Endodermal cell (in vitro differentiated cells): ENCODE measurements around the gene NAXD. TPM values are rescaled to one million over a fixed set of nuclear protein-coding genes. Genes with fewer than 3 reads are reported as not detected.
"Not testable (repeated sequence)": the region's sequence is repeated elsewhere in the genome, so short reads cannot be mapped to it uniquely, and the experiment has no call there.

Experiments
- DNase-seq: peaks from one replicate; pipeline ENCODE4 v3.0.0-alpha.2; 2017
- H3K27ac ChIP-seq: 2 replicates; pipeline ENCODE4 v1.5.1; 2013; ENCODE audit warnings: mild to moderate bottlenecking, low read depth, low read length, moderate library complexity
- H3K27me3 ChIP-seq: 2 replicates; pipeline ENCODE4 v1.6.1; 2013; ENCODE audit warnings: mild to moderate bottlenecking, low read length, moderate library complexity; ENCODE audit not compliant: insufficient read depth, control insufficient read depth, poor library complexity, severe bottlenecking
- H3K36me3 ChIP-seq: 2 replicates; pipeline ENCODE4 v1.7.0; 2013; ENCODE audit warnings: mild to moderate bottlenecking, low read length, moderate library complexity; ENCODE audit not compliant: control insufficient read depth, insufficient read depth
- H3K4me1 ChIP-seq: one replicate; pipeline ENCODE4 v1.7.0; 2013; ENCODE audit warnings: low read length; ENCODE audit not compliant: control insufficient read depth, insufficient read depth
- H3K4me3 ChIP-seq: 2 replicates; pipeline ENCODE4 v1.5.1; 2013; ENCODE audit warnings: mild to moderate bottlenecking, low read length, moderate library complexity
- H3K9ac ChIP-seq: 2 replicates; pipeline ENCODE4 v1.6.1; 2013; ENCODE audit warnings: mild to moderate bottlenecking, low read length, moderate library complexity; ENCODE audit not compliant: poor library complexity, severe bottlenecking; ENCODE audit errors: extremely low read depth
- H3K9me3 ChIP-seq: 2 replicates; pipeline ENCODE4 v1.6.1; 2013; ENCODE audit warnings: mild to moderate bottlenecking, low read length, moderate library complexity; ENCODE audit not compliant: control insufficient read depth
- H3K27ac Mint-ChIP-seq: 2 replicates; pipeline ENCODE4 v1.8.0; 2020; ENCODE audit warnings: mixed read lengths
- H3K27me3 Mint-ChIP-seq: 2 replicates; pipeline ENCODE4 v1.8.0; 2021; ENCODE audit warnings: mild to moderate bottlenecking, mixed read lengths; ENCODE audit not compliant: insufficient read depth
- H3K36me3 Mint-ChIP-seq: 2 replicates; pipeline ENCODE4 v1.8.0; 2020; ENCODE audit warnings: low read depth, mixed read lengths
- H3K4me1 Mint-ChIP-seq: 2 replicates; pipeline ENCODE4 v1.8.0; 2020; ENCODE audit warnings: mixed read lengths
- H3K4me3 Mint-ChIP-seq: 2 replicates; pipeline ENCODE4 v1.8.0; 2020; ENCODE audit warnings: mild to moderate bottlenecking, moderate library complexity, mixed read lengths
- H3K9me3 Mint-ChIP-seq: 2 replicates; pipeline ENCODE4 v1.8.0; 2020; ENCODE audit warnings: mild to moderate bottlenecking, mixed read lengths
- WGBS, 2 experiments: methylation state at CpG; one replicate each; pipeline versions ENCODE4 v1.1.5 to v1.1.7; 2013; ENCODE audit warnings: missing lambda C conversion rate in 2 of 2, mixed read lengths in 1 of 2; ENCODE audit not compliant: insufficient coverage in 1 of 2, insufficient read length in 1 of 2; 5-methylcytosine and 5-hydroxymethylcytosine counted together
- total RNA-seq, 2 donors: library from RNA; stranded (reverse); fragmentation: NEBNext Ultra II Directional in 1 of 2; extraction: Animal tissue kit (Norgen Biotek cat#: 25700) in 1 of 2; gene quantifications; 2 replicates in 1 of 2; 3 replicates in 1 of 2; pipeline ENCODE4 v1.2.1, GENCODE V29; 2021
- TF ChIP-seq, protein P1 (sequence below): fragments of 200-600 bp; sonication (generic); conservative IDR thresholded peaks from 2 replicates; pipeline ENCODE4 v1.5.0; 2021; ENCODE audit warnings: antibody characterized with exemption, mild to moderate bottlenecking

Gene NAXD
- total RNA-seq, 2 donors from 2014 or later: 31.3 to 33.4 TPM

DNA sequence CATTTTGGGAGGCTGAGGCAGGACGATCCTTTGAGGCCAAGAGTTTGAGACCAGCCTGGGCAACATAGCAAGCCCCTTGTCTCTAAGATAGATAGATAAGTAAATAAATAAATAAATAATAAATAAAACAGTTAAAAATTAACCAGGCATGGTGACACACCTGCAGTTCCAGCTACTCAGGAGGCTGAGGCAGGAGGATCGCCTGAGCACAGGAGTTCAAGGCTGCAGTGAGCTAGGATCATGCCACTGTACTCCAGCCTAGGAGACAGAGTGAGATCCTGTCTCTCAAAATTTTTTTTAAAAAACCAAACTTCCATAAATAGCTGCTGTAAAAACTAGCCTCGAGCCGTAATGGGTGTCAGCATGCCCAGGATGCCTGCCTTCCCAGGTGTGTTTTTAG lies 14.4 kb upstream of the NAXD start:
- Mint-ChIP-seq H3K4me1 (peaks cover 19% of the 10 kb centered on the region), H3K36me3 (no peaks in the 10 kb centered on the region), H3K27me3 (no peaks in the 10 kb centered on the region), H3K27ac (peak overlapping the region; percentile 94), H3K4me3 (no peak overlapping the region), H3K9me3 (peaks cover 13% of the 10 kb centered on the region)
- no peak overlapping the region for H3K9ac ChIP-seq
- H3K9me3 ChIP-seq: no peaks in the 10 kb centered on the region
- H3K27me3 ChIP-seq: no peaks in the 10 kb centered on the region
- no peak overlapping the region for H3K27ac ChIP-seq
- TF ChIP-seq, protein P1, sequence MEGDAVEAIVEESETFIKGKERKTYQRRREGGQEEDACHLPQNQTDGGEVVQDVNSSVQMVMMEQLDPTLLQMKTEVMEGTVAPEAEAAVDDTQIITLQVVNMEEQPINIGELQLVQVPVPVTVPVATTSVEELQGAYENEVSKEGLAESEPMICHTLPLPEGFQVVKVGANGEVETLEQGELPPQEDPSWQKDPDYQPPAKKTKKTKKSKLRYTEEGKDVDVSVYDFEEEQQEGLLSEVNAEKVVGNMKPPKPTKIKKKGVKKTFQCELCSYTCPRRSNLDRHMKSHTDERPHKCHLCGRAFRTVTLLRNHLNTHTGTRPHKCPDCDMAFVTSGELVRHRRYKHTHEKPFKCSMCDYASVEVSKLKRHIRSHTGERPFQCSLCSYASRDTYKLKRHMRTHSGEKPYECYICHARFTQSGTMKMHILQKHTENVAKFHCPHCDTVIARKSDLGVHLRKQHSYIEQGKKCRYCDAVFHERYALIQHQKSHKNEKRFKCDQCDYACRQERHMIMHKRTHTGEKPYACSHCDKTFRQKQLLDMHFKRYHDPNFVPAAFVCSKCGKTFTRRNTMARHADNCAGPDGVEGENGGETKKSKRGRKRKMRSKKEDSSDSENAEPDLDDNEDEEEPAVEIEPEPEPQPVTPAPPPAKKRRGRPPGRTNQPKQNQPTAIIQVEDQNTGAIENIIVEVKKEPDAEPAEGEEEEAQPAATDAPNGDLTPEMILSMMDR: no peak
- H3K36me3 ChIP-seq: no peaks in the 10 kb centered on the region
- WGBS, 2 experiments: 93 to 100% methylated on average over 4 of the region's 4 CpGs
- peak; percentile 25 for DNase-seq
- no peaks in the 10 kb centered on the region for H3K4me1 ChIP-seq
- H3K4me3 ChIP-seq: no peak overlapping the region

DNA sequence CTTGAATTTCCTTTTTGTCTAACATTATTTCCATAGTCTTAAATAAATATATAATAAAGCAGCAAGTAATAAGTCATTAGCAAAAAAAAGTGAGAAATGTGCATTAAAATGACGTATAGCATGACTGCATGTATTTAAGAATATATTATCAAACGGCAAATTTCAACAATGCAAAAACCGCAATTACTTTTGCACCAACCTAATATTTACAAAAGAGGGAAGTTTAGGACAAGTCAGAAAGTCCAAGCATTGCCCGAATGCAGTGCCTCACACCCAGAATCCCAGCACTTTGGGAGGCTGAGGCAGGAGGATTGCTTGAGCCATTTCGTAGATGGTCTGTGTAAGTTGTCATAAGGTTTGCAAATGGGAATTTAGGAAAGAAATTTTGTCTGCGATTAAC lies 10.2 kb upstream of the NAXD start:
- Histone ChIP-seq H3K27me3 (no peaks in the 10 kb centered on the region), H3K4me3 (no peak overlapping the region), H3K9me3 (peaks cover 6% of the 10 kb centered on the region), H3K36me3 (no peaks in the 10 kb centered on the region), H3K4me1 (no peaks in the 10 kb centered on the region), H3K9ac (no peak overlapping the region), H3K27ac (no peak overlapping the region)
- TF ChIP-seq, protein P1: no peak
- Mint-ChIP-seq H3K9me3 (peaks cover 28% of the 10 kb centered on the region), H3K27me3 (no peaks in the 10 kb centered on the region), H3K27ac (no peak overlapping the region), H3K36me3 (no peaks in the 10 kb centered on the region), H3K4me1 (peaks cover 9% of the 10 kb centered on the region), H3K4me3 (no peak overlapping the region)
- WGBS, 2 experiments: 94 to 100% methylated on average over 1 to 6 of the region's 6 CpGs
- DNase-seq: no peak

DNA sequence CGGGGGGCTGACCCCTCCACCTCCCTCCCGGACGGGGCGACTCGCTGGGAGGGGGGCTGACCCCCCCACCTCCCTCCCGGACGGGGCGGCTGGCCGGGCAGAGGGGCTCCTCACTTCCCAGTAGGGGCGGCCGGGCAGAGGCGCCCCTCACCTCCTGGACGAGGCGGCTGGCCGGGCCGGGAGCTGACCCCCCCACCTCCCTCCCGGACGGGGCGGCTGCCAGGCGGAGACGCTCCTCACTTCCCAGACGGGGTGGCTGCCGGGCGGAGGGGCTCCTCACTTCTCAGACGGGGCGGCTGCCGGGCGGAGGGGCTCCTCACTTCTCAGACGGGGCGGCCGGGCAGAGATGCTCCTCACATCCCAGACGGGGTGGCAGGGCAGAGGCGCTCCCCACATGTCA lies 9.1 kb upstream of the NAXD start:
- H3K9me3 Mint-ChIP-seq: peaks cover 29% of the 10 kb centered on the region
- H3K27ac Mint-ChIP-seq, H3K9ac ChIP-seq, H3K4me3 ChIP-seq, H3K36me3 ChIP-seq, H3K9me3 ChIP-seq, H3K4me1 Mint-ChIP-seq, H3K27me3 ChIP-seq, H3K27me3 Mint-ChIP-seq, H3K27ac ChIP-seq, H3K4me3 Mint-ChIP-seq, H3K36me3 Mint-ChIP-seq, H3K4me1 ChIP-seq, DNase-seq: not testable (repeated sequence)
- 98% methylated on average over 5 of the region's 33 CpGs; no CpG with 5 or more reads in 1 of the 2 experiments for WGBS, 2 experiments

DNA sequence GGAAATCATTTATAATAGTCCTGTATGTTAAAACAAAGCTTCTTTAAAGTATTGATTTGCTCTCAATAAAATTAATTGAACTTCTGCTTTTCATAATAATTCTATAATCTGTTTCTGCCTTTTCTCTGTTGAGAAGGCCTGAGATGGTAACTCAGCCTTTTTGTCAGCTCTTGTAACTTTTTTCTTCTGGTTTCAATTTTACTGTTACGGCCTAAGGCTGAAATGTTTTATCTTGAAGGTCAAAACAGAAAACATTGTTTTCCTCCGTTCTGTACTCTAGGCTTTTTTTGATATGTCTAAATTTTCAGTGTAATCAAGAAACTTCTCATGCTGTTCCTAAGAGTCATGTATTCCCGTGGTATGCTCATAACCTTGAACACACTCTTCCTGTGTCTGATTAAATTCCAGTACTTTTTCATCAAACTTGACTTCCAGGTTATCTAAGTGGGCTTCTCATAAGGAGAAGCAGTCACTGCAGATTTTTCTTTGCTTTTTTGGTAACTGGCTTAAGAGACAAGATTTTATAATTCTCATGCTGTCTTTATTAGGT lies 7.6 kb upstream of the NAXD start:
- H3K27me3 ChIP-seq: no peaks in the 10 kb centered on the region
- no peak overlapping the region for H3K4me3 Mint-ChIP-seq
- H3K9me3 ChIP-seq: peaks cover 6% of the 10 kb centered on the region
- H3K9ac ChIP-seq: no peak overlapping the region
- H3K4me3 ChIP-seq: no peak overlapping the region
- peaks cover under 1% of the 10 kb centered on the region for H3K4me1 Mint-ChIP-seq
- H3K36me3 Mint-ChIP-seq: no peaks in the 10 kb centered on the region
- H3K27ac Mint-ChIP-seq: no peak overlapping the region
- H3K27me3 Mint-ChIP-seq: peaks cover 12% of the 10 kb centered on the region
- no peak overlapping the region for H3K27ac ChIP-seq
- DNase-seq: no peak
- 85 to 93% methylated on average over 3 of the region's 3 CpGs for WGBS, 2 experiments
- H3K4me1 ChIP-seq: no peaks in the 10 kb centered on the region
- H3K9me3 Mint-ChIP-seq: peaks cover 29% of the 10 kb centered on the region
- TF ChIP-seq, protein P1: no peak
- no peaks in the 10 kb centered on the region for H3K36me3 ChIP-seq
